Measurements from ENCODE around the gene BRINP3.
"Not testable (repeated sequence)": the region's sequence is repeated elsewhere in the genome, so short reads cannot be mapped to it uniquely, and the experiment has no call there.

Gene BRINP3

GRCh38 chr1:190477762-190478148 is at the start of gene BRINP3:
BRINP3 (minus strand) TSS chr1:190477864.
- Histone ChIP-seq H3K27me3 (ENCODE audit: control insufficient read depth, insufficient read depth, low read length) (peaks cover 66% of the 10 kb centered on the region), H3K4me1 (ENCODE audit: control insufficient read depth, insufficient read depth, low read length) (peaks cover 14% of the 10 kb centered on the region), H3K9ac (ENCODE audit: low read length) (peak within 1 kb of the TSS; percentile 51), H3K9me3 (ENCODE audit: control insufficient read depth, insufficient read depth, low read depth, low read length) (no peaks in the 10 kb centered on the region), H3K36me3 (ENCODE audit: control insufficient read depth, insufficient read depth, low read length) (no peaks in the 10 kb centered on the region), H3K4me3 (ENCODE audit: low read depth, low read length) (peak within 1 kb of the TSS; percentile 76), H3K27ac (ENCODE audit: low read depth, low read length) (no peak within 1 kb of the TSS)

- H3K36me3 ChIP-seq (ENCODE audit: control insufficient read depth, insufficient read depth, low read length) = no peaks in the 10 kb centered on the region
- no peak overlapping the region for H3K27ac ChIP-seq (ENCODE audit: low read depth, low read length)
- no peaks in the 10 kb centered on the region for H3K9me3 ChIP-seq (ENCODE audit: control insufficient read depth, insufficient read depth, low read depth, low read length)
- no peaks in the 10 kb centered on the region for H3K4me1 ChIP-seq (ENCODE audit: control insufficient read depth, insufficient read depth, low read length)
- H3K27me3 ChIP-seq (ENCODE audit: control insufficient read depth, insufficient read depth, low read length) = no peaks in the 10 kb centered on the region
- H3K4me3 ChIP-seq (ENCODE audit: low read depth, low read length) = no peak overlapping the region
- H3K9ac ChIP-seq (ENCODE audit: low read length) = no peak overlapping the region
Observed at GRCh38 chr1:190511554-190511953, 33.9 kb upstream of the BRINP3 start.

- H3K4me3 ChIP-seq (ENCODE audit: low read depth, low read length) = no peak overlapping the region
- no peaks in the 10 kb centered on the region for H3K27me3 ChIP-seq (ENCODE audit: control insufficient read depth, insufficient read depth, low read length)
- H3K36me3 ChIP-seq (ENCODE audit: control insufficient read depth, insufficient read depth, low read length) = no peaks in the 10 kb centered on the region
- no peaks in the 10 kb centered on the region for H3K9me3 ChIP-seq (ENCODE audit: control insufficient read depth, insufficient read depth, low read depth, low read length)
- no peak overlapping the region for H3K9ac ChIP-seq (ENCODE audit: low read length)
- no peak overlapping the region for H3K27ac ChIP-seq (ENCODE audit: low read depth, low read length)
- H3K4me1 ChIP-seq (ENCODE audit: control insufficient read depth, insufficient read depth, low read length) = no peaks in the 10 kb centered on the region
Observed at GRCh38 chr1:190507357-190507756, 29.7 kb upstream of the BRINP3 start.

GRCh38 chr1:190504539-190504938 is 26.9 kb upstream of the BRINP3 start:
- not testable (repeated sequence) for H3K27ac ChIP-seq (ENCODE audit: low read depth, low read length); H3K27me3 ChIP-seq (ENCODE audit: control insufficient read depth, insufficient read depth, low read length); H3K4me3 ChIP-seq (ENCODE audit: low read depth, low read length); H3K36me3 ChIP-seq (ENCODE audit: control insufficient read depth, insufficient read depth, low read length); H3K4me1 ChIP-seq (ENCODE audit: control insufficient read depth, insufficient read depth, low read length); H3K9me3 ChIP-seq (ENCODE audit: control insufficient read depth, insufficient read depth, low read depth, low read length); H3K9ac ChIP-seq (ENCODE audit: low read length)

GRCh38 chr1:190497565-190497964 is 19.9 kb upstream of the BRINP3 start:
- no peak overlapping the region for H3K27ac ChIP-seq (ENCODE audit: low read depth, low read length)
- no peaks in the 10 kb centered on the region for H3K27me3 ChIP-seq (ENCODE audit: control insufficient read depth, insufficient read depth, low read length)
- H3K36me3 ChIP-seq (ENCODE audit: control insufficient read depth, insufficient read depth, low read length) = no peaks in the 10 kb centered on the region
- no peaks in the 10 kb centered on the region for H3K9me3 ChIP-seq (ENCODE audit: control insufficient read depth, insufficient read depth, low read depth, low read length)
- no peak overlapping the region for H3K4me3 ChIP-seq (ENCODE audit: low read depth, low read length)
- no peaks in the 10 kb centered on the region for H3K4me1 ChIP-seq (ENCODE audit: control insufficient read depth, insufficient read depth, low read length)
- no peak overlapping the region for H3K9ac ChIP-seq (ENCODE audit: low read length)

- H3K27ac ChIP-seq (ENCODE audit: low read depth, low read length) = no peak overlapping the region
Observed at GRCh38 chr1:190494451-190494850, 16.8 kb upstream of the BRINP3 start.

GRCh38 chr1:190491404-190491803 is 13.7 kb upstream of the BRINP3 start:
- Histone ChIP-seq H3K36me3 (ENCODE audit: control insufficient read depth, insufficient read depth, low read length) (no peaks in the 10 kb centered on the region), H3K4me3 (ENCODE audit: low read depth, low read length) (no peak overlapping the region), H3K9ac (ENCODE audit: low read length) (no peak overlapping the region), H3K9me3 (ENCODE audit: control insufficient read depth, insufficient read depth, low read depth, low read length) (no peaks in the 10 kb centered on the region), H3K27me3 (ENCODE audit: control insufficient read depth, insufficient read depth, low read length) (no peaks in the 10 kb centered on the region), H3K4me1 (ENCODE audit: control insufficient read depth, insufficient read depth, low read length) (no peaks in the 10 kb centered on the region), H3K27ac (ENCODE audit: low read depth, low read length) (no peak overlapping the region)

More at GRCh38 chr1:190494451-190494850, 16.8 kb upstream of the BRINP3 start:
- no peaks in the 10 kb centered on the region for H3K4me1 ChIP-seq (ENCODE audit: control insufficient read depth, insufficient read depth, low read length)
- H3K27me3 ChIP-seq (ENCODE audit: control insufficient read depth, insufficient read depth, low read length) = no peaks in the 10 kb centered on the region
- H3K9me3 ChIP-seq (ENCODE audit: control insufficient read depth, insufficient read depth, low read depth, low read length) = no peaks in the 10 kb centered on the region
- no peak overlapping the region for H3K9ac ChIP-seq (ENCODE audit: low read length)
- no peak overlapping the region for H3K4me3 ChIP-seq (ENCODE audit: low read depth, low read length)
- H3K36me3 ChIP-seq (ENCODE audit: control insufficient read depth, insufficient read depth, low read length) = no peaks in the 10 kb centered on the region

- no peak overlapping the region for H3K4me3 ChIP-seq (ENCODE audit: low read depth, low read length)
- H3K27me3 ChIP-seq (ENCODE audit: control insufficient read depth, insufficient read depth, low read length) = peaks cover 8% of the 10 kb centered on the region
- H3K4me1 ChIP-seq (ENCODE audit: control insufficient read depth, insufficient read depth, low read length) = peaks cover 4% of the 10 kb centered on the region
- no peak overlapping the region for H3K27ac ChIP-seq (ENCODE audit: low read depth, low read length)
- H3K9ac ChIP-seq (ENCODE audit: low read length) = no peak overlapping the region
- no peaks in the 10 kb centered on the region for H3K36me3 ChIP-seq (ENCODE audit: control insufficient read depth, insufficient read depth, low read length)
- no peaks in the 10 kb centered on the region for H3K9me3 ChIP-seq (ENCODE audit: control insufficient read depth, insufficient read depth, low read depth, low read length)
Observed at GRCh38 chr1:190484045-190484444, 6.4 kb upstream of the BRINP3 start.

- H3K9ac ChIP-seq (ENCODE audit: low read length) = no peak overlapping the region
- H3K9me3 ChIP-seq (ENCODE audit: control insufficient read depth, insufficient read depth, low read depth, low read length) = no peaks in the 10 kb centered on the region
- peaks cover 10% of the 10 kb centered on the region for H3K4me1 ChIP-seq (ENCODE audit: control insufficient read depth, insufficient read depth, low read length)
- H3K27ac ChIP-seq (ENCODE audit: low read depth, low read length) = no peak overlapping the region
- H3K27me3 ChIP-seq (ENCODE audit: control insufficient read depth, insufficient read depth, low read length) = peaks cover 47% of the 10 kb centered on the region
- no peaks in the 10 kb centered on the region for H3K36me3 ChIP-seq (ENCODE audit: control insufficient read depth, insufficient read depth, low read length)
- H3K4me3 ChIP-seq (ENCODE audit: low read depth, low read length) = no peak overlapping the region
Observed at GRCh38 chr1:190480231-190480630, 2.6 kb upstream of the BRINP3 start.

- Histone ChIP-seq H3K9ac (ENCODE audit: low read length) (no peak overlapping the region), H3K4me3 (ENCODE audit: low read depth, low read length) (peak overlapping the region; percentile 76), H3K27ac (ENCODE audit: low read depth, low read length) (no peak overlapping the region), H3K4me1 (ENCODE audit: control insufficient read depth, insufficient read depth, low read length) (peaks cover 14% of the 10 kb centered on the region), H3K9me3 (ENCODE audit: control insufficient read depth, insufficient read depth, low read depth, low read length) (no peaks in the 10 kb centered on the region), H3K27me3 (ENCODE audit: control insufficient read depth, insufficient read depth, low read length) (peaks cover 54% of the 10 kb centered on the region), H3K36me3 (ENCODE audit: control insufficient read depth, insufficient read depth, low read length) (no peaks in the 10 kb centered on the region)
Observed at GRCh38 chr1:190479516-190479915, 1.9 kb upstream of the BRINP3 start.

- no peaks in the 10 kb centered on the region for H3K36me3 ChIP-seq (ENCODE audit: control insufficient read depth, insufficient read depth, low read length)
- no peak overlapping the region for H3K9ac ChIP-seq (ENCODE audit: low read length)
- no peaks in the 10 kb centered on the region for H3K9me3 ChIP-seq (ENCODE audit: control insufficient read depth, insufficient read depth, low read depth, low read length)
- no peak overlapping the region for H3K27ac ChIP-seq (ENCODE audit: low read depth, low read length)
- H3K27me3 ChIP-seq (ENCODE audit: control insufficient read depth, insufficient read depth, low read length) = peaks cover 59% of the 10 kb centered on the region
- peaks cover 14% of the 10 kb centered on the region for H3K4me1 ChIP-seq (ENCODE audit: control insufficient read depth, insufficient read depth, low read length)
- peak overlapping the region; percentile 76 for H3K4me3 ChIP-seq (ENCODE audit: low read depth, low read length)
Observed at GRCh38 chr1:190479050-190479397, 1.4 kb upstream of the BRINP3 start.

Data from HUES6 (cell line).